Keratinocyte (primary cell): ENCODE results near the gene CXCL14. TPM values are rescaled to one million over a fixed set of nuclear protein-coding genes. Genes with fewer than 3 reads are reported as not detected.

Experiments
- DNase-seq: peaks from one replicate; pipeline ENCODE4 v3.0.0-alpha.2; 2011; ENCODE audit warnings: low read depth, missing footprints, low spot score
- FAIRE-seq: peaks from 2 replicates; lab custom pipeline; 2011; peaks lifted over from hg19 to GRCh38; lab: Jason Lieb, UNC
- H2AFZ ChIP-seq: 2 replicates; pipeline ENCODE4 v1.6.0; 2012; ENCODE audit warnings: low read length, control low read depth, inconsistent platforms; ENCODE audit not compliant: control insufficient read depth
- H3K27ac ChIP-seq: 2 replicates; pipeline ENCODE4 v1.5.1; 2011; ENCODE audit warnings: low read length; ENCODE audit not compliant: control insufficient read depth, insufficient read depth
- H3K27me3 ChIP-seq: 3 replicates; pipeline ENCODE4 v1.6.0; 2011; ENCODE audit warnings: low read length; ENCODE audit not compliant: control insufficient read depth, insufficient read depth; ENCODE audit errors: extremely low read depth
- H3K36me3 ChIP-seq, 2 experiments: 2 replicates in 1 of 2; 3 replicates in 1 of 2; pipeline ENCODE4 v1.5.1; 2011; ENCODE audit warnings: low read length in 2 of 2, mild to moderate bottlenecking in 1 of 2; ENCODE audit not compliant: control insufficient read depth in 2 of 2, insufficient read depth in 2 of 2; ENCODE audit errors: extremely low read depth in 1 of 2
- H3K4me1 ChIP-seq: 3 replicates; pipeline ENCODE4 v1.5.1; 2011; ENCODE audit warnings: low read length; ENCODE audit not compliant: control insufficient read depth, insufficient read depth; ENCODE audit errors: extremely low read depth
- H3K4me2 ChIP-seq: 3 replicates; pipeline ENCODE4 v1.6.0; 2011; ENCODE audit warnings: low read depth, low read length; ENCODE audit not compliant: control insufficient read depth, insufficient read depth; ENCODE audit errors: extremely low read depth
- H3K4me3 ChIP-seq, 3 experiments: fragments of 200-600 bp in 1 of 3; sonication (generic) in 1 of 3; 2 replicates in 2 of 3; 3 replicates in 1 of 3; pipeline ENCODE4 v1.5.1; 2011 to 2016; ENCODE audit warnings: low read length in 3 of 3, mild to moderate bottlenecking in 3 of 3, control low read depth in 2 of 3, inconsistent platforms in 1 of 3, low read depth in 1 of 3, mixed read lengths in 1 of 3, mixed run types in 1 of 3, moderate library complexity in 1 of 3; ENCODE audit not compliant: control insufficient read depth in 2 of 3, insufficient read depth in 2 of 3; ENCODE audit errors: extremely low read depth in 1 of 3
- H3K79me2 ChIP-seq: 2 replicates; pipeline ENCODE4 v1.6.0; 2012; ENCODE audit warnings: low read length; ENCODE audit not compliant: control insufficient read depth, insufficient read depth
- H3K9ac ChIP-seq: 3 replicates; pipeline ENCODE4 v1.6.0; 2011; ENCODE audit warnings: low read length; ENCODE audit not compliant: control insufficient read depth, insufficient read depth; ENCODE audit errors: extremely low read depth
- H3K9me1 ChIP-seq: 3 replicates; pipeline ENCODE4 v1.6.0; 2011; ENCODE audit warnings: low read length; ENCODE audit not compliant: control insufficient read depth, insufficient read depth; ENCODE audit errors: extremely low read depth
- H3K9me3 ChIP-seq: 2 replicates; pipeline ENCODE4 v1.5.1; 2012; ENCODE audit warnings: low read depth, low read length; ENCODE audit not compliant: control insufficient read depth
- H4K20me1 ChIP-seq: 3 replicates; pipeline ENCODE4 v1.6.0; 2011; ENCODE audit warnings: low read length; ENCODE audit not compliant: control insufficient read depth, insufficient read depth; ENCODE audit errors: extremely low read depth
- EZH2 ChIP-seq: IDR thresholded peaks from one replicate; pipeline ENCODE4 v1.6.1; 2012; ENCODE audit warnings: inconsistent platforms, mild to moderate bottlenecking, low read length, moderate library complexity
- dilution Hi-C: fragments of 300-500 bp; cut with MboI; formaldehyde crosslinking; loops from one replicate; pipeline ENCODE4 v1.7.0; 2020; ENCODE audit warnings: low sequenced_read_pairs; ENCODE audit not compliant: extremely low pct_ligation_motif_present
- polyA plus RNA-seq, 5 experiments: library from polyadenylated mRNA; depleted of rRNA in 3 of 5; stranded (reverse) in 3 of 5; stranded (forward) in 1 of 5; unstranded in 1 of 5; fragments of >200 nt; gene quantifications; 1 replicate in 1 of 5; 2 replicates in 3 of 5; 3 replicates in 1 of 5; pipeline versions ENCODE4 v1.2.1 to v1.2.3, GENCODE V29; 2011 to 2012; ENCODE audit warnings: missing spikeins in 2 of 5, low read depth in 1 of 5, low replicate concordance in 1 of 5
- TF ChIP-seq, protein P1 (sequence below), 3 experiments: IDR thresholded peaks in 1 of 3; conservative IDR thresholded peaks in 1 of 3; optimal IDR thresholded peaks in 1 of 3; 2 replicates in 2 of 3; 3 replicates in 1 of 3; pipeline versions ENCODE3 to v1.5.1; 2011; ENCODE audit warnings: low read length in 3 of 3, mild to moderate bottlenecking in 3 of 3, moderate library complexity in 2 of 3, control low read depth in 1 of 3, inconsistent platforms in 1 of 3; ENCODE audit not compliant: insufficient read depth in 2 of 3; ENCODE audit errors: extremely low read depth in 1 of 3

CXCL14 gene
- polyA plus RNA-seq, 1 donor (not counting 4 experiments of a cell fraction or from before 2014, with no cell fraction given): 124 TPM

DNA sequence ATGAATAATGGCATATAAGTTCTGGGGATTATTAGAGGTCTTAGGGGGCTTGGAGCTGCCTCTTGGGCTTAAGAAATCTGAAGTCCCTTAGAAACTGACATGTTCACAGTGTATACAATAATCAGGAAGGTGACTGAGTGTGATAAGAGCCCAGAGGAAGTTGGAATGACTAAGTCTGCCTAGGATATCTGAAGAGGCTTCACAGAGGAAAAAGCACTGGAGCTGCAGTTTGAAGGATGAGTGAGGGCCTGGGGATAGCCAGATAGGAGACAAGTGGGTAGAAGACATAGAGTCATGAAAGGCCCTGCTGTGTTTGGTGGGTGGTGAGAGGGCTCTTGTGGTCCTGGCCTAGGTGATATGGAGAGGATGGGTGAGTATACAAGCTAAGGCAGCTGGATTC lies 51.9 kb downstream of the CXCL14 start:
- Histone ChIP-seq H3K4me3 (no peak overlapping the region), H3K27ac (no peak overlapping the region), H3K36me3 (no peaks in the 10 kb centered on the region), H3K9me3 (no peaks in the 10 kb centered on the region), H3K4me1 (no peaks in the 10 kb centered on the region), H3K79me2 (no peaks in the 10 kb centered on the region), H3K9me1 (no peaks in the 10 kb centered on the region), H4K20me1 (no peaks in the 10 kb centered on the region), H3K4me2 (no peak overlapping the region), H3K27me3 (peaks cover 7% of the 10 kb centered on the region), H3K9ac (no peak overlapping the region), H2AFZ (no peak overlapping the region)
- TF ChIP-seq, protein P1, sequence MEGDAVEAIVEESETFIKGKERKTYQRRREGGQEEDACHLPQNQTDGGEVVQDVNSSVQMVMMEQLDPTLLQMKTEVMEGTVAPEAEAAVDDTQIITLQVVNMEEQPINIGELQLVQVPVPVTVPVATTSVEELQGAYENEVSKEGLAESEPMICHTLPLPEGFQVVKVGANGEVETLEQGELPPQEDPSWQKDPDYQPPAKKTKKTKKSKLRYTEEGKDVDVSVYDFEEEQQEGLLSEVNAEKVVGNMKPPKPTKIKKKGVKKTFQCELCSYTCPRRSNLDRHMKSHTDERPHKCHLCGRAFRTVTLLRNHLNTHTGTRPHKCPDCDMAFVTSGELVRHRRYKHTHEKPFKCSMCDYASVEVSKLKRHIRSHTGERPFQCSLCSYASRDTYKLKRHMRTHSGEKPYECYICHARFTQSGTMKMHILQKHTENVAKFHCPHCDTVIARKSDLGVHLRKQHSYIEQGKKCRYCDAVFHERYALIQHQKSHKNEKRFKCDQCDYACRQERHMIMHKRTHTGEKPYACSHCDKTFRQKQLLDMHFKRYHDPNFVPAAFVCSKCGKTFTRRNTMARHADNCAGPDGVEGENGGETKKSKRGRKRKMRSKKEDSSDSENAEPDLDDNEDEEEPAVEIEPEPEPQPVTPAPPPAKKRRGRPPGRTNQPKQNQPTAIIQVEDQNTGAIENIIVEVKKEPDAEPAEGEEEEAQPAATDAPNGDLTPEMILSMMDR (optimal IDR thresholded peaks at IDR 0.05 in 1 of 3, IDR thresholded peaks at IDR 0.05 in 1 of 3, conservative IDR thresholded peaks at IDR 0.05 in 1 of 3; ENCODE audit: extremely low read depth in 1 of 3, insufficient read depth in 2 of 3, low read length in 3 of 3): no peak
- TF ChIP-seq EZH2: no peak
- no peak for DNase-seq
- dilution Hi-C loops: no loop called here
- FAIRE-seq: no peak

DNA sequence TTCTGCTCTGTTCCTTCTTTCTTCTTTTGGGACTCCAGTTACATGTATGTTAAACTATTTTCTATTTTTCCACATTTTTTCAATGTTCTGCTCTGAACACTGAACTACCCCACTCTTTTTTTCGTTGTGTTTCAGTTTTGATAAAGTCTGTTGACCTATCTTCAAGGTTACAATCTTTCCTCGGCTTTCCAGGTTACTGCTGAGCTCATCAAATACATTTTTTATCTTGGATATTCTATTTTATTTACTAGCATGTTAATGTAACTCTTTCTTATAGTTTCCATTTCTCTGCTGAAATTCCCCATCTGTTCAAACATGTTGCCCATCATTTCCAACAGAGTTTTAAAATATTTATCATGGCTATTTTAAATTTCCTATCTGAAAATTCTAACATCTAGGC lies 56.8 kb downstream of the CXCL14 start:
- Histone ChIP-seq H3K9ac (no peak overlapping the region), H4K20me1 (no peaks in the 10 kb centered on the region), H3K79me2 (no peaks in the 10 kb centered on the region), H3K4me2 (no peak overlapping the region), H3K4me3 (no peak overlapping the region), H3K9me1 (no peaks in the 10 kb centered on the region), H3K4me1 (no peaks in the 10 kb centered on the region), H3K27me3 (no peaks in the 10 kb centered on the region), H3K27ac (no peak overlapping the region), H2AFZ (no peak overlapping the region), H3K9me3 (peaks cover 5% of the 10 kb centered on the region), H3K36me3 (no peaks in the 10 kb centered on the region)
- dilution Hi-C loops: no loop called here
- FAIRE-seq (no peak), DNase-seq (no peak)
- TF ChIP-seq, protein P1 (optimal IDR thresholded peaks at IDR 0.05 in 1 of 3, IDR thresholded peaks at IDR 0.05 in 1 of 3, conservative IDR thresholded peaks at IDR 0.05 in 1 of 3; ENCODE audit: extremely low read depth in 1 of 3, insufficient read depth in 2 of 3, low read length in 3 of 3): no peak
- TF ChIP-seq EZH2: no peak

Other genes starting within 250 kb of the CXCL14 start
- gene MACROH2A1, start 179.8 kb downstream of the CXCL14 start, polyA plus RNA-seq: 135 to 274 TPM (median 208 TPM) in 3 replicates
- gene DCANP1, start 131.6 kb downstream of the CXCL14 start, polyA plus RNA-seq: not detected in 3 replicates
- gene TIFAB, start 126.6 kb downstream of the CXCL14 start, polyA plus RNA-seq: not detected in 3 replicates
- not detected in 3 replicates for gene NEUROG1, start 43.0 kb downstream of the CXCL14 start, polyA plus RNA-seq